GM06990 (cell line): ENCODE results near the gene DACH1.

Source experiments
- DNase-seq: peaks from one replicate; pipeline ENCODE4 v3.0.0-alpha.2; 2011; ENCODE audit not compliant: insufficient read length; ENCODE audit errors: extremely low read depth
- H3K27me3 ChIP-seq: replicated peaks from 2 replicates; pipeline ENCODE4 v1.6.0; 2011; ENCODE audit warnings: low read length; ENCODE audit not compliant: control insufficient read depth, insufficient read depth
- H3K36me3 ChIP-seq: 2 replicates; pipeline ENCODE4 v1.5.1; 2011; ENCODE audit warnings: low read length; ENCODE audit not compliant: control insufficient read depth, insufficient read depth
- H3K4me3 ChIP-seq: replicated peaks from 2 replicates; pipeline ENCODE4 v1.5.1; 2011; ENCODE audit warnings: low read depth, mild to moderate bottlenecking, control low read depth, low read length
- CTCF ChIP-seq: IDR thresholded peaks from 2 replicates; pipeline ENCODE4 v1.5.1; 2011; ENCODE audit warnings: low read length, control low read depth, mild to moderate bottlenecking, inconsistent platforms; ENCODE audit not compliant: insufficient read depth, poor library complexity, severe bottlenecking

Gene DACH1

DNA sequence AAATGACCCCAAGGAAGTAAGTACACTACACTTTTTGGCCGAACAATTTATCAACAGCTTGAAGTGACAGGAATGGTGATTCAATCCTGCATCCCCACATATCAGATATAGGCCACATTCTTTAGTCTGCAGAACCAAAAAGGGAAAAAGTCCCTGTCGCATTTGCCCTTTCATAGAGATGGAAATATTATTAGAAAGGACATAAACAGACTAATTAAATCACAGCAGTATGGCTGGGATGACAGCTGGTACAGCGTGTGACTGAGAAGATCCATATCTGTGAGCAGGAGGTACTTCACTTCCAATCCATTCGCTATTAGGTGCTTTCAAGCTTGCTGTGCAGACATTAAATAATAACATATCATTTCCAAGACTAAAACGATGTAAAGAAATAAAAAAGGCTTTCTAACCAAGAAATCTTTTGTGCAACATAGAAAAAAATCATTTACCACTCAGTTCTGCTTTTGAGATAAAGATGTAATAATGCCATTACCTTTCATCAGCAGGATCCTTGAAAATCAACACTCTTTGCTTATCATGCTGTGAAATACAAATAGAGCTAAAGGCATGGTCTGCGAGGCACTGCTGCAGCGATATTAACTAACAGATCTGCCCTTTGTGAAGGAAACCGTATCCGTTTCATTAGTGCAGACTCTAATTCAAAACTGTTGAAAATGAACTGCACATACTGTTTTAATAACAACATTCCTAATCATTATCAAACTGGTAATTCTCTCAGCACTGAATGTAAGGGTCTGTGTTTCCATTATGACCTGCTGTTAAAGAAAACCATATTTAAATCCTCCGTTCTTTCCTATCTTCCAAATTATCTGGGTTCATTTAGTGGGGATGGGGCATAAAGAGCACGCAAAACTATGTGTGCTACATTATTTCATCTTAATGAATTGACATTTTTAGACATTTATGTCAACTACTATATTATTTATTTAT lies 245.6 kb downstream of the DACH1 start:
- no peaks in the 10 kb centered on the region for H3K36me3 ChIP-seq
- no peak overlapping the region for H3K4me3 ChIP-seq
- DNase-seq: no peak
- no peak for TF ChIP-seq CTCF
- no peaks in the 10 kb centered on the region for H3K27me3 ChIP-seq

DNA sequence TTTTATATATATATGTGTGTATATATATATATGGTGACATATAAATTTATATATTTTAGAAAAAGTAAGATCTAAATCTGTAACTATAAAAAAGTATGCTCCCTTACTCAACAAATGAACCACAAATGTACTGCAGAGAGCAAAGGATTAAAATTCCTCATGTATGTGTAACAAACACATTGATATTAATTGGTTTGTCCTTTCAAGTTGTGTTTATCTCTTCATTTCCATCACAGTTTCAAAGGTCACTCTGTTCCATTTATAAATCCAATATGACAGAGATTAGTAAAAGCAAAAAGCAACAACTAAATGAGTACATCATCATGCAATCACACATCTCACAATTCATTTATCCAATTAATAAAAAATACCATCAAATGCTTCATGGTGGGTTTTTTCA lies 247.9 kb downstream of the DACH1 start:
- no peak for TF ChIP-seq CTCF
- no peaks in the 10 kb centered on the region for H3K27me3 ChIP-seq
- DNase-seq: no peak
- H3K4me3 ChIP-seq: no peak overlapping the region
- H3K36me3 ChIP-seq: no peaks in the 10 kb centered on the region

- no peak for TF ChIP-seq CTCF
- DNase-seq: no peak
- no peaks in the 10 kb centered on the region for H3K36me3 ChIP-seq
- H3K27me3 ChIP-seq: no peaks in the 10 kb centered on the region
- H3K4me3 ChIP-seq: no peak overlapping the region
Measured at GRCh38 chr13:71618159-71618558, 248.8 kb downstream of the DACH1 start.

- no peak for TF ChIP-seq CTCF
- Histone ChIP-seq H3K36me3 (no peaks in the 10 kb centered on the region), H3K27me3 (no peaks in the 10 kb centered on the region), H3K4me3 (no peak overlapping the region)
- no peak for DNase-seq
Measured at GRCh38 chr13:71617265-71617664, 249.7 kb downstream of the DACH1 start.

GRCh38 chr13:71613066-71613745 lies 253.8 kb downstream of the DACH1 start:
- DNase-seq: no peak
- Histone ChIP-seq H3K27me3 (no peaks in the 10 kb centered on the region), H3K36me3 (no peaks in the 10 kb centered on the region), H3K4me3 (no peak overlapping the region)
- TF ChIP-seq CTCF: no peak
